ENCODE results near the gene ARMC2.

The ARMC2 gene

GRCh38 chr6:108835218-108835850 is 12.9 kb upstream of the ARMC2 start:
- Histone ChIP-seq H3K27me3 (no peaks in the 10 kb centered on the region), H3K27ac (no peak overlapping the region)
- TF ChIP-seq, protein P1, sequence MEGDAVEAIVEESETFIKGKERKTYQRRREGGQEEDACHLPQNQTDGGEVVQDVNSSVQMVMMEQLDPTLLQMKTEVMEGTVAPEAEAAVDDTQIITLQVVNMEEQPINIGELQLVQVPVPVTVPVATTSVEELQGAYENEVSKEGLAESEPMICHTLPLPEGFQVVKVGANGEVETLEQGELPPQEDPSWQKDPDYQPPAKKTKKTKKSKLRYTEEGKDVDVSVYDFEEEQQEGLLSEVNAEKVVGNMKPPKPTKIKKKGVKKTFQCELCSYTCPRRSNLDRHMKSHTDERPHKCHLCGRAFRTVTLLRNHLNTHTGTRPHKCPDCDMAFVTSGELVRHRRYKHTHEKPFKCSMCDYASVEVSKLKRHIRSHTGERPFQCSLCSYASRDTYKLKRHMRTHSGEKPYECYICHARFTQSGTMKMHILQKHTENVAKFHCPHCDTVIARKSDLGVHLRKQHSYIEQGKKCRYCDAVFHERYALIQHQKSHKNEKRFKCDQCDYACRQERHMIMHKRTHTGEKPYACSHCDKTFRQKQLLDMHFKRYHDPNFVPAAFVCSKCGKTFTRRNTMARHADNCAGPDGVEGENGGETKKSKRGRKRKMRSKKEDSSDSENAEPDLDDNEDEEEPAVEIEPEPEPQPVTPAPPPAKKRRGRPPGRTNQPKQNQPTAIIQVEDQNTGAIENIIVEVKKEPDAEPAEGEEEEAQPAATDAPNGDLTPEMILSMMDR (IDR thresholded peaks at IDR 0.05) = peak; percentile 97

DNA sequence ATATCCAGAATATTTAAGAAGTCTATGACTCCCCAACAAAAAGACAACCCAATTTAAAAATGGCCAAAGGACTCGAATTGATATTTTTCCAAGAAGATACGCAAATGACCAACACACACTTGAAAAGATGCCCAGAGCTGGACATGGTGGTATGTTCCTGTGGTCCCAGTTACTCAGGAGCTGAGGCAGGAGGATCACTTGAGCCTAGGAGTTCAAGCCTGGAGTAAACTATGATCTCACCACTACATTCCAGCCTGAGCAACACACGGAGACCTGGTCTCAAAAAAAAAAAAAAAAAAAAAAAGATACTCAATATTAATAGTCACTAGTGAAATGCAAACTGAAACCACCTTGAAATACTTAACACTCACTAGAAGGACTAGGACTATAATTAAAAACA is 12.2 kb upstream of the ARMC2 start:
- no peaks in the 10 kb centered on the region for H3K36me3 ChIP-seq
- TF ChIP-seq, protein P1 (IDR thresholded peaks at IDR 0.05) = no peak
- no peak overlapping the region for H3K4me3 ChIP-seq (ENCODE audit: low read depth in 1 of 2, low read length in 1 of 2)
- no peaks in the 10 kb centered on the region for H3K9me3 ChIP-seq
- no peak overlapping the region for H3K27ac ChIP-seq
- H3K4me1 ChIP-seq (ENCODE audit: control insufficient read depth in 1 of 2, insufficient read depth in 1 of 2, low read depth in 1 of 2, low read length in 1 of 2) = peaks cover 23 to 29% of the 10 kb centered on the region in 2 experiments
- no peaks in the 10 kb centered on the region for H3K27me3 ChIP-seq

More at GRCh38 chr6:108835218-108835850, 12.9 kb upstream of the ARMC2 start:
- H3K4me3 ChIP-seq (ENCODE audit: low read depth in 1 of 2, low read length in 1 of 2) = no peak overlapping the region
- H3K36me3 ChIP-seq = no peaks in the 10 kb centered on the region
- peaks cover 23 to 29% of the 10 kb centered on the region in 2 experiments for H3K4me1 ChIP-seq (ENCODE audit: control insufficient read depth in 1 of 2, insufficient read depth in 1 of 2, low read depth in 1 of 2, low read length in 1 of 2)
- H3K9me3 ChIP-seq = no peaks in the 10 kb centered on the region

DNA sequence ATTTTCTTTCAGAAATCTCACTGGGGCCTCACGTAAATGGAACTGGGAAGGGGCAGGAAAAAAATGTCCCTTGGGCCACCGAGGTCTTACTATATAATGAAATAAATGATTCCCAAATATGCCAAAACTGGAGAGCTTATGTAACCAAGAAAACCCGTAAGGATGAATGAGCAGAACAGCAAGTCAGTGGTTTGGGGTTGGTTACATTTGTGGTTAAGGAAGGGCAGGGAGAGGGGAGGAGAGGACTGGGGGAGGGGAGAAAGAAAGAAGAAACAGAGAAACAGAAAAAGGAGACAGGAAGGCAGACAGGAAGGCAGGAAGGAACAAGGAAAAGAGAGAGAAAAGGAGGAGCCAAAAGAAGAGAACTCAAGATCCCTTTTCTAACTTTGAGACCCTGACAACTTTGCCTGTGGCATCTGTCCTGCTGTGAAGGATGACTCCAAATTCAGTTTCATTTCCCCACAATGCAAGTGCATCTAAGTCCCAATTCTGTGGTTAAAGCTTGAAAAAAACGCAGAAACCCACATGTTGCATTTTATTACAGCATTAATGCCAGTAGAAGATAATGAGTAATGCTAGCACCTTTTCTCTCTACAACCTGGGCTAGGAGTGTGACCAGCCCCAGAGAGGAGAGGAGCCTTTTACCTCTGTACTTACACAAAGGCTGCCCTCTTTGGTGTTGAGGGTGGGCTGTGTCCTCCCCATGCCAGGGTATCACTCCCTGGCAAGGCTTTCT is 10.8 kb upstream of the ARMC2 start:
- no peaks in the 10 kb centered on the region for H3K36me3 ChIP-seq
- H3K27me3 ChIP-seq = no peaks in the 10 kb centered on the region
- peaks cover 25 to 29% of the 10 kb centered on the region in 2 experiments for H3K4me1 ChIP-seq (ENCODE audit: control insufficient read depth in 1 of 2, insufficient read depth in 1 of 2, low read depth in 1 of 2, low read length in 1 of 2)
- H3K4me3 ChIP-seq (ENCODE audit: low read depth in 1 of 2, low read length in 1 of 2) = no peak overlapping the region
- H3K27ac ChIP-seq = peak overlapping the region; percentile 56
- TF ChIP-seq, protein P1 (IDR thresholded peaks at IDR 0.05) = no peak
- no peaks in the 10 kb centered on the region for H3K9me3 ChIP-seq

- Histone ChIP-seq H3K27ac (peak overlapping the region; percentile 56), H3K27me3 (no peaks in the 10 kb centered on the region), H3K4me1 (ENCODE audit: control insufficient read depth in 1 of 2, insufficient read depth in 1 of 2, low read depth in 1 of 2, low read length in 1 of 2) (peaks cover 25 to 29% of the 10 kb centered on the region in 2 experiments), H3K9me3 (no peaks in the 10 kb centered on the region), H3K4me3 (ENCODE audit: low read depth in 1 of 2, low read length in 1 of 2) (no peak overlapping the region), H3K36me3 (no peaks in the 10 kb centered on the region)
- TF ChIP-seq, protein P1 (IDR thresholded peaks at IDR 0.05) = no peak
These were observed 10.0 kb upstream of the ARMC2 start for GRCh38 chr6:108838101-108838717.

DNA sequence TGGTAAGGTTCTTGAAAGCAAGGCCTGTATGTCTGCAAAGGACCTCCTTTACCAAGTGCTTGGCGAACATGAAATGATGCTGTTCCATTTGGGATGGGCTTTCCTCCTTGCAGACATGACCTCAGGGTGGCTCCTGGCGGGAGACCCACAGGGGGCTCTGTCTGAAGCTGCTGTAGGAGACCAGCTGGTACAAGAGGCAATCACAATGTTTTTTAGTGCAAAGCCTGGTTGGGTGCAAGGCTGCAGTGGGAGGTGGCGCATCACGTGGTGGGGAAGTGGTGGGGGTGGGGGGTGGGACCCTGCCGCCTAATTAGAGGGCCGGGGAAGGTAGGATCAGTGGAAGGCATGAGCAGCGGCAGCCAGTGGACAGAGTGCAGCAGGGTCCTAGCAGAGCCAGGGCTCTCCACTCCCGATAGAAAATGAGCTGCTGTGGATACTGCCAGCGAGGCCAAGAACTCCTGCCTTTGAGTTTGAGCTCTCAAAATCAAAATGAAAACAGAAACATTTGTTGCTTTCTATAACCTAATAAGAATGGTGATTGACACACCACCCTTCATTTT is 9.1 kb upstream of the ARMC2 start:
- Histone ChIP-seq H3K9me3 (no peaks in the 10 kb centered on the region), H3K4me1 (ENCODE audit: control insufficient read depth in 1 of 2, insufficient read depth in 1 of 2, low read depth in 1 of 2, low read length in 1 of 2) (peaks cover 25 to 29% of the 10 kb centered on the region in 2 experiments), H3K27me3 (no peaks in the 10 kb centered on the region), H3K27ac (no peak overlapping the region), H3K4me3 (ENCODE audit: low read depth in 1 of 2, low read length in 1 of 2) (no peak overlapping the region), H3K36me3 (no peaks in the 10 kb centered on the region)
- TF ChIP-seq, protein P1 (IDR thresholded peaks at IDR 0.05) = no peak
